GM10248 (cell line): ENCODE measurements around the gene PAAF1.

Experiments
- CTCF ChIA-PET: fragments of 300-600 bp; sonication (Branson Sonifier 250); formaldehyde crosslinking; extraction: SDS; loops from one replicate; lab custom pipeline; 2021; ENCODE audit warnings: antibody characterized with exemption; lab: Yijun Ruan, JAX
- POLR2A ChIA-PET: fragments of 350-650 bp; sonication (Branson Sonifier 250); formaldehyde crosslinking; extraction: SDS; loops from one replicate; lab custom pipeline; 2020; ENCODE audit warnings: antibody characterized with exemption; lab: Yijun Ruan, JAX
- DNase-seq: peaks from one replicate; pipeline ENCODE4 v3.0.0; 2012; ENCODE audit errors: extremely low spot score
- CTCF ChIP-seq: IDR thresholded peaks from 2 replicates; pipeline ENCODE4 v1.5.1; 2012; ENCODE audit warnings: mild to moderate bottlenecking, low read depth; ENCODE audit errors: extremely low read depth, missing control alignments, control extremely low read depth

The PAAF1 gene

GRCh38 chr11:73962101-73962705, 85.4 kb downstream of the PAAF1 start:
- no peak for DNase-seq
- TF ChIP-seq CTCF, result no peak
- CTCF ChIA-PET, result interaction anchor here (5.2 kb wide), 1 partner anchor 18 kb away, joined by 49 read pairs; the partner anchor contains the start of gene UCP2
- POLR2A ChIA-PET, result no interaction called here

DNA sequence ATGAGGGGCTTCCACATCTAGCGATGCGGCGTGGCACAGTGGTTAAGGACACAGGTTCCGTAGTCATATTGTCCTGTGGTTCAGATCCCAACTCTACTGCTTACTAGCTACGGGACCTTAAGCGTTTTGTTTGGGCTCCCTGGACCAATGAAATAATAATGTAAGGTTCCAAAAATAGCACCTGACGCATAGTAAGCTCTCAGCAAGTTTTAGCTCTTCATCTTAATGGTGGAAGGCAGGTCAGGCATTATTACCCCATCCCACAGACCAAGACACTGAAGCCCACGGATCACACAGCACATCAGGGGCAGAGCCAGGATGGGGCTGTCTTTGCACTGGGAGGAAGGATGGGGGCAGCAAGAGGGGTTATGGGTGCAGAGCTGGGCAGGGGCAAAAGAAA, 87.1 kb downstream of the PAAF1 start:
- no peak for DNase-seq
- TF ChIP-seq CTCF, result no peak

GRCh38 chr11:73965076-73965763, 88.4 kb downstream of the PAAF1 start:
- ChIA-PET CTCF (interaction anchor here (0.9 to 5.2 kb wide), 16 partner anchors 8 to 356 kb away, joined by 3 to 49 read pairs (median 6); partner anchors contain the start of genes DNAJB13 and UCP2), POLR2A (no interaction called here)
- DNase-seq, result no peak
- TF ChIP-seq CTCF, result no peak

More for the DNA sequence above, 87.1 kb downstream of the PAAF1 start:
- ChIA-PET CTCF (interaction anchor here (0.8 to 5.2 kb wide), 32 partner anchors 9 to 358 kb away, joined by 3 to 49 read pairs (median 5); partner anchors contain the start of genes C2CD3, DNAJB13, PPME1 and UCP2), POLR2A (interaction anchor here (0.7 kb wide), 1 partner anchor 18 kb away, joined by 3 read pairs; the partner anchor contains the start of gene UCP2)

- ChIA-PET CTCF (interaction anchor here (0.7 to 5.2 kb wide), 6 partner anchors 10 to 352 kb away, joined by 3 to 49 read pairs (median 4); partner anchors contain the start of genes C2CD3, DNAJB13, PPME1 and UCP2), POLR2A (no interaction called here)
- TF ChIP-seq CTCF, result no peak
- DNase-seq, result no peak
Measured at GRCh38 chr11:73965764-73966121, 88.9 kb downstream of the PAAF1 start.

DNA sequence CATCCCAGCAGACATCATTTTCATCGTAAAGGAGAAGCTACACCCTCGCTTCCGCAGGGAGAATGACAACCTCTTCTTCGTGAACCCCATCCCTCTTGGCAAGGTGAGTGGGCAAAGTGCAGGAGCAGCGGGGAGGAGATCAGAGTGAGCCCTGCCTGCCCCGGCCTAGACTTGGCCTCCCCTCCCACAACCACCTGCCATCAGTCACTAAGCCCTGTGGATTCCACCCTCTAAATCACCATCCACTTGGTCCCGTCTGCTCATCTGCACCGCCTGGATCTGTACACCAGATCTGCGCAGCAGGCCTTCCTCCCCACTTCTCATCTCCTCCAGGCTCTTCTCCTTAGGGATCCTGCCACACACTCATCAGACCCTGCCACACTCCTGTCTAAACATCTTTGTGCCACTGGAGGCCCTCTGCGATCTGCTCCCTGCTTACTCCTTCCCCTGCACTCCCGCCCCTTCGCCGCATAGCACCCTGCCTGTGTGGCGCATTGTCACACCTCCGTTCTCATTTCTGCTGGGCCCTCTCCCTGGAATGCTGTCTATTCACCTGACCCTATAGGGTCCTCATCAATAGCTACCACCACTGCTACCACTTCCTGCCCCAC, 91.7 kb downstream of the PAAF1 start:
- POLR2A ChIA-PET, result interaction anchor here (1.0 kb wide), 1 partner anchor 14 kb away, joined by 3 read pairs; the partner anchor contains the start of gene UCP2
- TF ChIP-seq CTCF, result no peak
- CTCF ChIA-PET, result interaction anchor here (4.0 kb wide), 1 partner anchor 12 kb away, joined by 12 read pairs; no protein-coding TSS in a partner anchor
- DNase-seq, result no peak

DNA sequence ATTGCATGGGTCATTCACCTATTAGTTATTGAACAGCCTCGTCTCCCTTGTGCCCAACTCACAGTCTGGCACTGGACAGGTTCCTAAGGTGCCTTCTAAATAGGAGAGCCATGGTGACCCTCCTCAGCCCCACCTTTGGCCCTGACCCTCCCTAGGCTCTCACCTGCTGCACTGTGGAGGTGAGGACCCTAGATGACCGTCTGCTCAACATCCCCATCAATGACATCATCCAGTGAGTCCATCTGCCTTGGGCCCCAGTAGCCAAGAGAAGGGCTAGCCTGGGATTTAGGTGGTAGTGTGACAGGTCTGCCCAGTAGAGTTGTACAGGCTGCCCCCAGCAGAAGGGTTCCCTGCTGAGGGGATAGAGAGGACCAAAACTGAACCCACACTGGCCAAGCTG, 92.3 kb downstream of the PAAF1 start:
- CTCF ChIA-PET, result interaction anchor here (4.0 kb wide), 1 partner anchor 11 kb away, joined by 12 read pairs; no protein-coding TSS in a partner anchor
- DNase-seq, result no peak
- TF ChIP-seq CTCF, result no peak
- POLR2A ChIA-PET, result interaction anchor here (2.2 kb wide), 1 partner anchor 11 kb away, joined by 14 read pairs; no protein-coding TSS in a partner anchor
